Stomach (tissue), 9 donors: ENCODE results near the gene CCDC74A. TPM values are rescaled to one million over a fixed set of nuclear protein-coding genes. Genes with fewer than 3 reads are reported as not detected.
"Not testable (repeated sequence)": the region's sequence is repeated elsewhere in the genome, so short reads cannot be mapped to it uniquely, and the experiment has no call there.

Source experiments
- DNase-seq, 2 donors: peaks; one replicate each; pipeline versions ENCODE4 v3.0.0 to v3.0.0-alpha.2; 2013 to 2019
- H3K27ac ChIP-seq, 5 donors: fragments of 200-600 bp in 4 of 5; sonication (generic) in 4 of 5; one replicate each; pipeline ENCODE4 v1.5.1; 2013 to 2019; ENCODE audit warnings: mild to moderate bottlenecking in 1 of 5, moderate library complexity in 1 of 5
- H3K27me3 ChIP-seq, 3 donors: fragments of 200-600 bp; sonication (generic); one replicate each; pipeline ENCODE4 v1.5.1; 2017 to 2019; ENCODE audit warnings: mixed run types in 1 of 3
- H3K36me3 ChIP-seq, 4 donors: fragments of 200-600 bp; sonication (generic); 1 replicate in 3 of 4; 2 replicates in 1 of 4; pipeline ENCODE4 v1.5.1; 2016 to 2019
- H3K4me1 ChIP-seq, 4 donors: fragments of 200-600 bp; sonication (generic); one replicate each; pipeline ENCODE4 v1.5.1; 2016 to 2019
- H3K4me3 ChIP-seq, 4 donors: fragments of 200-600 bp; sonication (generic) in 3 of 4; one replicate each; pipeline ENCODE4 v1.5.1; 2016 to 2019; ENCODE audit warnings: mild to moderate bottlenecking in 1 of 4
- H3K9me3 ChIP-seq, 4 donors: fragments of 200-600 bp; sonication (generic); one replicate each; pipeline ENCODE4 v1.5.1; 2016 to 2019
- EP300 ChIP-seq: sonication (generic); formaldehyde crosslinking; IDR thresholded peaks from one replicate; pipeline ENCODE4 v1.6.1; 2017; ENCODE audit warnings: antibody characterized with exemption
- POLR2A ChIP-seq, 4 donors: fragments of 450-650 bp; IDR thresholded peaks; one replicate each; pipeline ENCODE4 v1.6.1; 2016; ENCODE audit warnings: antibody characterized with exemption in 4 of 4, control low read depth in 2 of 4, mild to moderate bottlenecking in 1 of 4, moderate library complexity in 1 of 4
- POLR2AphosphoS5 ChIP-seq, 3 donors: sonication (generic); formaldehyde crosslinking; IDR thresholded peaks; one replicate each; pipeline ENCODE4 v1.6.1; 2016; ENCODE audit warnings: antibody characterized with exemption in 3 of 3
- WGBS, 5 donors: extraction: QIAGEN DNeasy Blood & Tissue Kit in 3 of 5; methylation state at CpG; one replicate each; pipeline versions ENCODE4 v1.1.5 to v1.1.7; 2013 to 2018; 5-methylcytosine and 5-hydroxymethylcytosine counted together
- intact Hi-C: fragments of 100-400 bp; cut with DNase I; formaldehyde crosslinking; loops from one replicate; pipeline ENCODE4 v1.15.1; 2023; ENCODE audit warnings: low total_unique reads
- polyA plus RNA-seq, 3 donors: library from polyadenylated mRNA; stranded (reverse); fragments of 200-250 nt; gene quantifications; one replicate each; pipeline ENCODE4 v1.2.3, GENCODE V29; 2013
- total RNA-seq, 5 donors: library from RNA; depleted of rRNA; stranded (reverse); fragments of >200 nt; gene quantifications; one replicate each; pipeline versions ENCODE4 v1.1.0 to v1.2.3, GENCODE V29; 2014 to 2016
- TF ChIP-seq, protein P1 (sequence below), 7 experiments: fragments of 450-650 bp in 4 of 7; fragments of 200-600 bp in 3 of 7; sonication (generic) in 3 of 7; IDR thresholded peaks; one replicate each; pipeline ENCODE4 v1.5.1; 2016 to 2019; ENCODE audit warnings: antibody characterized with exemption in 7 of 7, control low read depth in 2 of 7, mild to moderate bottlenecking in 1 of 7
- donor health status: healthy with polysubstance abuse.
- donor health status: Bipolar disorder and iron deficiency.
- donor health status: healthy.

CCDC74A gene
- total and polyA plus RNA-seq, 8 donors: 0.45 to 7.3 (median 3.7) TPM; not detected in 1

DNA sequence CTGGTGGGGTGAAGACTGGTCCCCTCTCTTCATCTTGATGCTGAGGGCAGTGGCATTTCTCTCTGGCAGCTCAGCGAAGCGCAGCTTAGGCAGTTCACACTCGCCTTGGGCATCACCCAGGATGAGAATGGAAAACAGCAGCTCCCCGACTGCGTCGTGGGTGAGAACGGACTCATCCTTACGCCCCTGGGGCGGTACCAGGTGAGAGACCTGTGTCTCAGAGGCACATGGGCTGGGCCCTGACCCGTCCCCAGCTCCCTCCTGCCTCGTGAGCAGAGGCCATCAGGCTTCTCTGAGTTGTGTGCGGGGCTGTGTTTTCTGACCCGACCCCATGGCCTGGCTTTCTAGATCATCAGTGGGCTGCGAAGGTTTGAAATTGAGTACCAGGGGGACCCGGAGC lies 8.2 kb upstream of the CCDC74A start:
- Histone ChIP-seq H3K36me3 (peaks cover 19 to 64% (median 59%) of the 10 kb centered on the region in 4 donors), H3K27ac (no peak overlapping the region), H3K27me3 (no peaks in the 10 kb centered on the region), H3K9me3 (no peaks in the 10 kb centered on the region), H3K4me1 (no peaks in the 10 kb centered on the region), H3K4me3 (no peak overlapping the region)
- WGBS, 5 donors: 93 to 97% (median 94%) methylated on average over 12 to 15 of the region's 15 CpGs
- intact Hi-C loops: no loop called here
- TF ChIP-seq EP300 (no peak), POLR2AphosphoS5 (IDR thresholded peaks at IDR 0.05) (no peak), POLR2A (IDR thresholded peaks at IDR 0.05) (no peak)
- TF ChIP-seq, protein P1, sequence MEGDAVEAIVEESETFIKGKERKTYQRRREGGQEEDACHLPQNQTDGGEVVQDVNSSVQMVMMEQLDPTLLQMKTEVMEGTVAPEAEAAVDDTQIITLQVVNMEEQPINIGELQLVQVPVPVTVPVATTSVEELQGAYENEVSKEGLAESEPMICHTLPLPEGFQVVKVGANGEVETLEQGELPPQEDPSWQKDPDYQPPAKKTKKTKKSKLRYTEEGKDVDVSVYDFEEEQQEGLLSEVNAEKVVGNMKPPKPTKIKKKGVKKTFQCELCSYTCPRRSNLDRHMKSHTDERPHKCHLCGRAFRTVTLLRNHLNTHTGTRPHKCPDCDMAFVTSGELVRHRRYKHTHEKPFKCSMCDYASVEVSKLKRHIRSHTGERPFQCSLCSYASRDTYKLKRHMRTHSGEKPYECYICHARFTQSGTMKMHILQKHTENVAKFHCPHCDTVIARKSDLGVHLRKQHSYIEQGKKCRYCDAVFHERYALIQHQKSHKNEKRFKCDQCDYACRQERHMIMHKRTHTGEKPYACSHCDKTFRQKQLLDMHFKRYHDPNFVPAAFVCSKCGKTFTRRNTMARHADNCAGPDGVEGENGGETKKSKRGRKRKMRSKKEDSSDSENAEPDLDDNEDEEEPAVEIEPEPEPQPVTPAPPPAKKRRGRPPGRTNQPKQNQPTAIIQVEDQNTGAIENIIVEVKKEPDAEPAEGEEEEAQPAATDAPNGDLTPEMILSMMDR (IDR thresholded peaks at IDR 0.05): no peak
- DNase-seq: no peak

GRCh38 chr2:131519871-131520470 lies 7.7 kb upstream of the CCDC74A start:
- WGBS, 5 donors: 75 to 97% (median 90%) methylated on average over 3 to 21 of the region's 24 CpGs
- DNase-seq, H3K4me1 ChIP-seq: not testable (repeated sequence)

GRCh38 chr2:131520526-131520925 lies 7.2 kb upstream of the CCDC74A start:
- no peak overlapping the region for H3K27ac ChIP-seq
- H3K4me1 ChIP-seq: no peaks in the 10 kb centered on the region
- no peaks in the 10 kb centered on the region for H3K9me3 ChIP-seq
- no peak overlapping the region for H3K4me3 ChIP-seq
- DNase-seq: no peak
- TF ChIP-seq, protein P1 (IDR thresholded peaks at IDR 0.05): no peak
- no peak for TF ChIP-seq POLR2AphosphoS5 (IDR thresholded peaks at IDR 0.05)
- TF ChIP-seq POLR2A (IDR thresholded peaks at IDR 0.05): no peak
- no peak for TF ChIP-seq EP300
- H3K36me3 ChIP-seq: peaks cover 19 to 60% (median 51%) of the 10 kb centered on the region in 4 donors
- no peaks in the 10 kb centered on the region for H3K27me3 ChIP-seq
- intact Hi-C loops: no loop called here
- WGBS, 5 donors: 89 to 97% (median 93%) methylated on average over 8 to 10 of the region's 10 CpGs

More at GRCh38 chr2:131519871-131520470, 7.7 kb upstream of the CCDC74A start:
- H3K27ac ChIP-seq, H3K4me3 ChIP-seq, intact Hi-C loops, H3K9me3 ChIP-seq, H3K27me3 ChIP-seq: not testable (repeated sequence)
- H3K36me3 ChIP-seq: peaks cover 19 to 61% (median 54%) of the 10 kb centered on the region in 4 donors

GRCh38 chr2:131521524-131521923 lies 6.2 kb upstream of the CCDC74A start:
- H3K27me3 ChIP-seq, H3K4me1 ChIP-seq, H3K9me3 ChIP-seq, H3K4me3 ChIP-seq, DNase-seq, intact Hi-C loops, H3K27ac ChIP-seq: not testable (repeated sequence)
- H3K36me3 ChIP-seq: peaks cover 19 to 53% (median 46%) of the 10 kb centered on the region in 4 donors
- WGBS, 5 donors: 66 to 84% (median 79%) methylated on average over 5 to 6 of the region's 6 CpGs

GRCh38 chr2:131521961-131522781 lies 5.5 kb upstream of the CCDC74A start:
- Histone ChIP-seq H3K9me3 (no peaks in the 10 kb centered on the region), H3K4me3 (no peak overlapping the region), H3K27ac (no peak overlapping the region), H3K4me1 (peaks cover 0 to 1% (median under 1%) of the 10 kb centered on the region in 4 donors), H3K27me3 (no peaks in the 10 kb centered on the region), H3K36me3 (peaks cover 18 to 47% (median 39%) of the 10 kb centered on the region in 4 donors)
- TF ChIP-seq, protein P1 (IDR thresholded peaks at IDR 0.05): no peak
- TF ChIP-seq POLR2A (IDR thresholded peaks at IDR 0.05): no peak
- no peak for TF ChIP-seq EP300
- TF ChIP-seq POLR2AphosphoS5 (IDR thresholded peaks at IDR 0.05): no peak
- DNase-seq: no peak
- 81 to 89% (median 84%) methylated on average over 20 of the region's 20 CpGs for WGBS, 5 donors
- intact Hi-C loops: no loop called here

DNA sequence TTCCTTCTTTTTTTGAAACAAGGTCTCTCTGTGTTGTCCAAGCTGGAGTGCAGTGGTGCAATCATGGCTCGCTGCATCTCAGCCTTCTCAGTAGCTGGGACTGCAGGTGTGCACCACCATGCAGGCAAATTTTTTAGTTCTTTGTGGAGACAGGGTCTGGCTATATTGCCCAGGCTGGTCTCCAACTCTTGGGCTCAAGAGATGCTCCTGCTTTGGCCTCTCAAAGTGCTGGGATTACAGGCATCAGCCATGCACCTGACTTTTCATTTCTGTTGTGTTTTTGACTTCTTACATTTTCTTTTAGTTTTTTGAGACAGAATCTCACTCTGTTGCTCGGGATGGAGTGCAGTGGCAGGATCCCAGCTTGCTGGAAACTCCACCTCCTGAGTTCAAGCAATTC lies 2.4 kb upstream of the CCDC74A start:
- WGBS, 5 donors: 78 to 95% (median 89%) methylated on average over 2 of the region's 2 CpGs
- H3K27ac ChIP-seq, H3K9me3 ChIP-seq, H3K4me3 ChIP-seq, intact Hi-C loops: not testable (repeated sequence)
- Histone ChIP-seq H3K27me3 (peaks cover 0 to 15% (median 0%) of the 10 kb centered on the region in 3 donors), H3K4me1 (peaks cover 3 to 18% (median 12%) of the 10 kb centered on the region in 4 donors), H3K36me3 (peaks cover 5 to 16% (median 8%) of the 10 kb centered on the region in 4 donors)
- peak in 1 of 2 donors; percentile 5 for DNase-seq

GRCh38 chr2:131528981-131529863 lies 1.5 kb downstream of the CCDC74A start:
- intact Hi-C loops: not testable (repeated sequence)

More at GRCh38 chr2:131528981-131529863, 1.5 kb downstream of the CCDC74A start:
- not testable (repeated sequence) for H3K27ac ChIP-seq, H3K9me3 ChIP-seq, H3K36me3 ChIP-seq
- DNase-seq: peak in 1 of 2 donors; percentile 11
- H3K27me3 ChIP-seq: peaks cover 0 to 15% (median 0%) of the 10 kb centered on the region in 3 donors
- H3K4me1 ChIP-seq: peaks cover 3 to 18% (median 12%) of the 10 kb centered on the region in 4 donors
- peak overlapping the region; percentile 37 to 54 (median 42) for H3K4me3 ChIP-seq
- WGBS, 5 donors: 60 to 71% (median 62%) methylated on average over 21 to 25 of the region's 26 CpGs
